GF-D8 (cell line): ENCODE data around the gene ZNF316.
"Not testable (repeated sequence)": the region's sequence is repeated elsewhere in the genome, so short reads cannot be mapped to it uniquely, and the experiment has no call there.

Experiments
- DNase-seq: peaks from one replicate; lab custom pipeline; 2025; lab: John Stamatoyannopoulos, UW

ZNF316 gene

DNA sequence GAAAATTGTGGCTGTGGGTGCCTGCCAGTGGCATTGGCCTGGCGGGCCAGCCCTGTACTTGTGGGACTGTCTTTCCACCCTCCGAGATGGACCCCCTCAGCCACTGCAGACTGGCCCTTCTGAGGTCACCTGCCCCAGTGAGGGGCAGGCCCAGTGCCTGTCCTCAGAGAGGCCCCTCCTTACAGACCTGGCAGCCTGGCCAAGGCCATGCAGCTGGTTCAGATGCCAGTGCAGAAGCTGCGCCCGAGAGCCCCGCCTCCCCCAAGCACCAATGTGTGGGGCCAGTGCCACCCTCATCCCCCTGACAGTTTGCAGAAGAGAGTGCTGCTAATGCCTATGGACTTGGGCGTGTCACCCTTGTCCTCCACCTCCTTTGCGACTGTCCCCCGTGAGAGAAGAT lies 10.0 kb downstream of the ZNF316 start:
- DNase-seq: no peak

- DNase-seq: no peak
These were observed 10.4 kb downstream of the ZNF316 start for GRCh38 chr7:6647541-6647940.

- DNase-seq: no peak
These were observed 11.1 kb downstream of the ZNF316 start for GRCh38 chr7:6648066-6648814.

- DNase-seq: no peak
These were observed 11.6 kb downstream of the ZNF316 start for GRCh38 chr7:6648815-6649104.

DNA sequence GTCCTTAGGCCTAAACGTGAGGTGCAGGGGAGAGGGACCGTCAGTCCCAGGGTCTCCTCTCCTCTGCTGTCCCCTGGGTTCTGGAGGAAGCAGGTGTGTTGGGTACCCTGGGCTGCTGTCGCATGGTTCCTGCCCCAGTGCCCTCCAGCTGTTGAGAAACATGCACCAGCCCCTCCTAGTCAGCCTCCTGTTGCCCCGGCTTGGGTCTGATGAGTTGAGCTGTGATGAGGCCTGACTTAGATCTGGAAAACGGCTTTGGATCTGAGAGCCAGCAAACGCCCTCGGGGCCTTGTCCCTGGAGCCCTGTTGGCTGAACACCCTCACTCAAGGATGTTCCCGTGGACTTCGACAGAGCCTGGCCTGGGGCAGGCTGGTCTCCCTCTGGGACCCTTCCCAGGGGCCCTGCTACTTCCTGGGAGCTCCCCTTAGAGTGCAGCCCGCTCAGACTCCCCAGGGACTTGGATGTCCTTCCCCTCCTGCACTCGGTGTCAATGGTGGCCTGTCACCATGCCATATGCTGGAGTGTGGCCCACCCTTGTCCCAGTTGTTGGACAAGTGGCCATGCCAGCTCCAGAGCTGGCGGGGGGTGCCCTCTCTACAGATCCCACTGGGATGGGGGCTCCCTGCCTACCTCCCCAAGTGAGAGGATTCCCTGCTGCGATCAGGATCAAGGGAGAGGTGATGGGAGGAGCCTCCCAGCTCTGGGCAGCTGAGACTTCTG lies 12.3 kb downstream of the ZNF316 start:
- no peak for DNase-seq

DNA sequence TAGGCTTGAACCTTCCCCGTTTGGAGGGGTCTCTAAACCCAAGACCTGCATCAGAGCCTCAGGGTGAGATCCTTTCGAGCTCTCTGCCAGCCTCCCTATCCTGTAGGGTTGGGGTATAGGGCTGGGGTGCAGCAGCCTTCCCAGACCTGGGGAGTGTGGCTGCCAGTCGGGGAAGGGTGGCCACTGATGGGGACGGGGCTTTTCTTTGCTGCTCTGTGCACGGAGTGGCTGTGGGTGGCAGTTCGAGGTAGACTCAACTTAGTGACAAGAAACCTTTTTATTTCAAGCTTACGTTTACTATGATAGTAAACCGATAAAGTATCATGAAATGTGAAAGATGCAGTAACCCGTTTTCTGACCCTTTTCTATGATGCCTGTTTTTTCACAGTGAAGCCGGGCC lies 13.0 kb downstream of the ZNF316 start:
- no peak for DNase-seq

DNA sequence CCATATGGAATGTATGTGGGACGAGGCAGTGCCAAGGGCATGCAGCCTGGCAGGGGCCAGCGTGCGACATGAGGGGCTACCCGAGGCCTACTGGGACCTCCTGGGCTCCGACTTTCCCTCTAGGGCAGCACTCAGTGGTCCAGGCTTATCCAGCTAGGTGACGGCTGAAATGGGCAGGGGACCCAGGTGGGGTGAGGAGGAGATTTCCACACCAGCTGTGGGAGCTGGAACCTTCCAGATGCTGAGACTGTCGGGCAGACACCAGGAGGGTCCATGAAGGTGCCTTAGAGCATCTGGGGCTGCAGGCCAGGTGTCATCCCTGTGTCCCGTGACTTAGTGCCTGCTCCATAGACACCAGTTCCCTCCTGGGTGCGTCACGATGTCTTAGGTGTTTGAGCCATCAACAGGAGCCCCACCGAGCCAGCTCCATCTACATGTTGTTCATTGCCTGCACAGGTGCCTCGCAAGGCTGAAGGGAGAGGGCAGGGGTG lies 13.4 kb downstream of the ZNF316 start:
- no peak for DNase-seq

DNA sequence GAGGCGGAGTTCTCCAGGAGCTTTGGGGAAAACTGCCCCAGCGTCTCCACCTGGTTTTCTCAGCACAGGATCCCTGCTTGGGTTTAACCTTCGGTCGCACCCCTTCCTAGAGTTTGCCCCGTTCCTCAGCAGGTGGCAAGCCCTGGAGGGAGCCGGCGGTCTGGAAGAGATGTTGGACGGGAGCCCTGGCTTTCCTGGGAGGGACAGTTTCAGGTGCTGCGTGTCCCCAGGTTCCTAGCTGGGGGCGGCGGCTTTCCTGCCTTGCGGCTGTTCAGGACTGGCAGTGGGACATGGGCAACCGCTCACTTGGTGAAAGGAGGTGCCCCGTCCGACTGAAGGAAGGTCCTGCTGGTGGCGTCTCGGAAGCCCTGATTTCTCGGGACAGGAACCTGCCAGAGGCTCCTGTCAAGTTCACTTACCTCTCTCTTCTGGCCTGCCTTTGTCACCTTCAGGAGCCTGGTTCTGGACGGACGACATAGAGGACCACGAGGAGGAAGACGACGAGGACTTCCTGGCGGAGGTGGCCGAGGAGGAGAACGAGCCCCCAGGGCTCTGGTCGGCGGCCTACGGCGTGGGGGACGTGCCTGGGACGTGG lies 14.8 kb downstream of the ZNF316 start:
- no peak for DNase-seq

GRCh38 chr7:6652446-6653011 lies 15.4 kb downstream of the ZNF316 start:
- DNase-seq: no peak

DNA sequence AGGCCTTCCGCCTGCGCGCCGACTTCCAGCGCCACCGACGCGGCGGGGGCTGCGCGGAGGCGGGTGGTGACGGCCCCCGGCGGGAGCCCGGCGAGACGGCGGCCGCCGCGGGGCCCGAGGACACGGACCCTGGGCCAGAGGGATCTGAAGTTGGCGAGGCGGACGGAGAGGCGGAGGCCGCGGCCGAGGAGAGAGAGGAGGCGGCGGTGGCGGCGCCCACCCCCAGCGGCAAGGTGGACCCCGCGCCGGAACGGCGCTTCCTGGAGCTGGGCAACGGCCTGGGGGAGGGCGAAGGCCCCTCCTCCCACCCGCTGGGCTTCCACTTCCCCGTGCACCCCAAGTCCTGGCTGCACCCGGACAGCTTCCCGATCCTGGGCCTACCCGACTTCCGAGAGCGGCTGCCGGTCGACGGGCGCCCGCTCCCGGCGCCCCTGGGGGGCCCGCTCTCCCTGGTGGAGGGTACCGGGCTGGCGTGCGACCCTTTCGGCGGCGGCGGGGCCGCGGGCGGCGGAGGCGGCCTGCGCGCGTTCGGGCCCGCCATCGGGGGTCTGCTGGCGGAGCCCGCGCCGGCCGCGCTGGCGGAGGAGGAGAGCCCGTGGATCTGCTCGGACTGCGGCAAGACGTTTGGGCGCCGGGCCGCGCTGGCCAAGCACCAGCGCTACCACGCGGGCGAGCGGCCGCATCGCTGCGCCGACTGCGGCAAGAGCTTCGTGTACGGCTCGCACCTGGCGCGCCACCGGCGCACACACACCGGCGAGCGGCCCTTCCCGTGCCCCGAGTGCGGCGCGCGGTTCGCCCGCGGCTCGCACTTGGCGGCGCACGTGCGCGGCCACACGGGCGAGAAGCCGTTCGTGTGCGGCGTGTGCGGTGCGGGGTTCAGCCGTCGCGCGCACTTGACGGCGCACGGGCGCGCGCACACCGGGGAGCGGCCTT lies 16.2 kb downstream of the ZNF316 start:
- DNase-seq: no peak

- DNase-seq: no peak
These were observed 17.2 kb downstream of the ZNF316 start for GRCh38 chr7:6654113-6654841.

DNA sequence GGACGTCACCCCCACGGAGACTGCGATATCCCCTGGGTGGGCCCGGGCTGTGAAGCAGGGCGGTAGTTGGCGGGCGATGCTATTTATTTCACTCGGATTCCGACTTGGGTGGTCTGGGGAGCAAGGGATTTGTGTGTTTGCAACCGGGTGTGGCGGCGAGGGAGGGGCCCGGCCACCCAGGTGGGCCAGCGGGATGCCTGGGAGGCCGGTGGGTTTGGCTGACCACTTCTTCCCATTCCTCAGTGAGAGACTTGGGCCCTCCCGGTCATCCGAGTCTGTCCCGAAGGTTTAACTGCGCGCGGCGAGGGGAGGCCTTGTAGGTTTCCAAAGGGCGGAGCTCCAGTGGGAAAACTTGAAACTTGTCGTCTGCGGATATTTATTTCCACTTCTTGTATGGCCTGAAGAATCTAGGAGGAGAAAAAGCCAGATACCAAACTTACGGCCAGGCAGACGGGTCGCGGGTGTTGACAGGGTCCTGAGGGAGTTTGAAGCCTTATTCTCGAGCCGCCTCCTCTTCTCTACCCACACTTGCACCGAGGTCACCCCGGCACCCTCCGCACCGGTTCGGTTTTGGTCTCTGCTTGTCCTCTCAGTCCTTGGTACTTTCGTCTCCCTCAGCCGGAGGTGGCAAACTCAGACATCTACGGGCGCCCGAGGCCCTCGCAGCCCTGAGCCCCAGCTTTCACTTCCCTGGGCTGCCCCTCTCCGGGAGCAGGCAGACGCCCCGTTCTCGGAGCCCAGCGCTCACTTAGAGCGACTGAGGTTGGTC lies 17.9 kb downstream of the ZNF316 start:
- DNase-seq: no peak

DNA sequence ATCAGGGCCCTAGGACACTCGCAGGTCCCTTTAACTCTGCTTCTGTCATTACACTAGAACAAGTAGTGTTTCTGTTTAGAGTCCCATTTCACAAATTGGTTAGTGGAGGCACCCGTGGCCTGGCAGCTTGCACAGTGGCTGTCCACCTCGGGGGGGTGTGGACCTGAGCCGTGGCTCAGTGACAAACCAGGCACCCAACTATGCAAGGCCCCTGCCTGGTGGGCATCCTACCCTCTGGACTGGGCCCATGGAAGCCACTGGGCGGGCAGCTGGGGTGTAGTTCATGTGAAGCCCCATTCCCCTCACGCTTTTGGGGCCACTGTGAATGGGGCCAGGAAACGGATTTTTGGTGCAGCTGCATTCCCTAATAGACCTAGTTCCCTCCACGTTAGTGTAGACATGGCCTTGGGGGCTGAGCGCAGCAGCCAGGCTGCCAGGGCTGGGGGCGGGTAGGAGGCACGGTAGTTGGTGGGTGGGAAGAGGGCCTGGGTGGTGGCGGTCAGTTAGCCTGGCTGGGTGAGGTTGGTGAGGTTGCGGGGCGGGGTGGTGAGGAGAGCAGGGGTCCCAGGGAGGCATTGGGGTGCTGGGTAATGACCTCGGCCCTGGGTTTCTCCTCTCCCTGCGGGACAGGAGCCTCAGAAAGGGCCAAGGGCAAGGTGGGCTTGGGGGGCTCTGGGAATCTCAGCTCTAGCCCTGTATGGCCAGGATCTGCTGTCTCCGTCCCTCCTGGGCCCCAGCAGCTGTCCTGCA lies 18.7 kb downstream of the ZNF316 start:
- no peak for DNase-seq

DNA sequence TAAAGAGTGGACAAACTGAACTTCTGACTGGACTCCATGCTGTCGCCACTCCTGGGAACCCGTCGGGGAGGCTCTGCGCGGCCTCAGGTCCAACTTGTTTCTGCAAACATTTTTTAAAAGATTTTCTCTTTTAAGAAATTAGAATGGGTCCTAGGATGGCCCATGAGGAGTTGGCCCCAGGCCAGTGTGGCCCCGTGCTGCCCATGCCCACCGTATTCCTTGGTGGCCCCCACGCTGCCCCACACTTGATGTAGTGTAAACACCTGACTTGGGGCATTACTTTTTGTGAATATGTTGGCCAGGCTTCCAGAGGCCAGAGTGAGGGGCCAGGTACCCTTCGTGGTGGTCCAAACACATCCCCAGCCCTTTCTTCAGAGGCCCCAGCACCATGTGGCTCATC lies 19.3 kb downstream of the ZNF316 start:
- no peak for DNase-seq

- no peak for DNase-seq
These were observed 21.7 kb downstream of the ZNF316 start for GRCh38 chr7:6658618-6659345.

DNA sequence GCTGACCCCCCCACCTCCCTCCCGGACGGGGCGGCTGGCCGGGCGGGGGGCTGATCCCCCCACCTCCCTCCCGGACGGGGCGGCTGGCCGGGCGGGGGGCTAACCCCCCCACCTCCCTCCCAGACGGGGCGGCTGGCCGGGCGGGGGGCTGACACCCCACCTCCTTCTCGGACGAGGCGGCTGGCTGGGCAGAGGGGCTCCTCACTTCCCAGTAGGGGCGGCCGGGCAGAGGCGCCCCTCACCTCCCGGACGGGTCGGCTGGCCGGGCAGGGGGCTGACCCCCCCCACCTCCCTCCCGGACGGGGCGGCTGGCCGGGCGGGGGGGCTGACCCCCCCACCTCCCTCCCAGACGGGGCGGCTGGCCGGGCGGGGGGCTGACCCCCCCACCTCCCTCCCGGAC lies 33.7 kb downstream of the ZNF316 start:
- not testable (repeated sequence) for DNase-seq

DNA sequence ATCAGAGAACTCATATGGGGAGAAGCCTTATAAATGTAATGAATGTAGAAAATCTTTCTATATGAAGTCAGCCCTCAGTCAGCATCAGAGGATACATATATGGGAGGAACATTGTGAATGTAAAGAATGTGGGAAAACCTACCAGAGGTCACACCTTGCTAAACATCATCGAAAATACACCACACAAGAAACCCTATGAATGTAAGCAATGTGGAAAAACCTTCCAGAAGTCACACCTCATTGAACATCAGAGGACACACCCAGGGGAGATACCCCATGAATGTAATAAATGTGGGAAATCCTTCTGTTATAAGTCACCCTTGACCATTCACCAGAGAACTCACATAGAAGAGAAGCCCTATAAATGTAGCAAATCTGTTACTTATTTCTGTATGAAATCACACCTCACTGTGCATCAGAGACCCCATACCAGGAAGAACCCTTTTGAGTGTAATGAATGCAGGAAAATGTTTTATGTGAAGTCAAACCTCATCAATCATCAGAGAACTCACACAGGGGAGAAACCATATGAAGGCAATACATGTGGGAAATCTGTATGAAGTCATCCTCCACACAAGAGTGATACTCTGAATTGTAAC lies 38.8 kb downstream of the ZNF316 start:
- DNase-seq: no peak

GRCh38 chr7:6680146-6680545 lies 43.0 kb downstream of the ZNF316 start:
- no peak for DNase-seq

DNA sequence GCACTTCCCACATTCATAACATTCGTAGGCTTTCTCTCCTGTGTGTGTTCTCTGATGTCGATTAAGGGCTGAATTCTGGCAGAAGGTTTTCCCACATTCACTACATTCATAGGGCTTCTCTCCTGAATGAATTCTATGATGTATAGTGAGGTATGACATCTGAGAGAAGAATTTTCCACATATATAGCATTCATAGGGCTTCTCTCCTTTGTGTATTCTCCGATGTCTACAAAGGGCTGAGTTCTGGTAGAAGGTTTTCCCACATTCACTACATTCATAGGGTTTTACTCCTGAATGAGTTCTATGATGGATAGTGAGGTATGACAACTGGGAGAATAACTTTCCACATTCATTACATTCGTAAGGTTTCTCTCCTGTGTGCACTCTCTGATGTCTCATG lies 54.0 kb downstream of the ZNF316 start:
- DNase-seq: no peak
